IMR-90 (cell line): ENCODE data around the gene MRGPRD. TPM values are rescaled to one million over a fixed set of nuclear protein-coding genes. Genes with fewer than 3 reads are reported as not detected.

Experiments used
- ATAC-seq: fragments of 200-7000 bp; cut with Tn5 transposase; 2 replicates; pipeline ENCODE4 v1.9.1; 2020; ENCODE audit warnings: low read depth, mild to moderate bottlenecking, moderate library complexity
- BruUV-seq: library from RNA; stranded (reverse); fragments of 400-500 nt; replicated peaks from 2 replicates; lab custom pipeline; 2021; lab: Mats Ljungman, UMichigan
- CTCF ChIA-PET: fragments of 300-600 bp; formaldehyde crosslinking; extraction: SDS; loops from one replicate; lab custom pipeline; 2021; ENCODE audit warnings: antibody characterized with exemption; lab: Yijun Ruan, JAX
- POLR2A ChIA-PET: fragments of 300-600 bp; sonication (Branson Sonifier 250); formaldehyde crosslinking; loops from one replicate; lab custom pipeline; 2022; ENCODE audit warnings: antibody characterized with exemption; ENCODE audit not compliant: unreplicated experiment; lab: Charles Lee
- DNase-seq: peaks from one replicate; pipeline ENCODE4 v3.0.0; 2013
- H2AFZ ChIP-seq: replicated peaks from 2 replicates; pipeline ENCODE3; 2013; ENCODE audit warnings: low read length, mild to moderate bottlenecking; ENCODE audit not compliant: poor library complexity
- H2AK5ac ChIP-seq: 2 replicates; pipeline ENCODE4 v1.6.1; 2013; ENCODE audit warnings: low read depth, low read length, inconsistent platforms
- H2AK9ac ChIP-seq: replicated peaks from 2 replicates; pipeline ENCODE3; 2013; ENCODE audit warnings: mild to moderate bottlenecking, low read depth, low read length, moderate library complexity; ENCODE audit not compliant: poor library complexity
- H2BK120ac ChIP-seq: 2 replicates; pipeline ENCODE4 v1.6.1; 2013; ENCODE audit warnings: low read depth, low read length, inconsistent platforms
- H2BK15ac ChIP-seq: 3 replicates; pipeline ENCODE4 v1.6.1; 2013; ENCODE audit warnings: low read depth, low read length, inconsistent platforms
- H2BK20ac ChIP-seq: 2 replicates; pipeline ENCODE4 v1.6.1; 2013; ENCODE audit warnings: low read depth, mild to moderate bottlenecking, inconsistent platforms, low read length, moderate library complexity
- H2BK5ac ChIP-seq: 2 replicates; pipeline ENCODE4 v1.6.1; 2013; ENCODE audit warnings: mild to moderate bottlenecking, low read depth, low read length, inconsistent platforms; ENCODE audit not compliant: poor library complexity, severe bottlenecking
- H3K14ac ChIP-seq: replicated peaks from 2 replicates; pipeline ENCODE4 v1.6.1; 2013; ENCODE audit warnings: low read depth, low read length, inconsistent platforms
- H3K18ac ChIP-seq: 2 replicates; pipeline ENCODE4 v1.6.1; 2013; ENCODE audit warnings: low read depth, low read length, control low read depth
- H3K23ac ChIP-seq: 2 replicates; pipeline ENCODE4 v1.6.1; 2013; ENCODE audit warnings: low read depth, low read length, inconsistent platforms
- H3K27ac ChIP-seq: 2 replicates; pipeline ENCODE4 v1.5.1; 2013; ENCODE audit warnings: mild to moderate bottlenecking, control low read depth, low read length; ENCODE audit not compliant: insufficient read depth
- H3K27me3 ChIP-seq: 2 replicates; pipeline ENCODE4 v1.6.1; 2013; ENCODE audit warnings: low read length; ENCODE audit not compliant: control insufficient read depth, insufficient read depth
- H3K36me3 ChIP-seq: 2 replicates; pipeline ENCODE4 v1.6.1; 2013; ENCODE audit warnings: low read length, mixed read lengths; ENCODE audit not compliant: control insufficient read depth, insufficient read depth
- H3K4ac ChIP-seq: 2 replicates; pipeline ENCODE4 v1.6.1; 2013; ENCODE audit warnings: low read depth, low read length, inconsistent platforms
- H3K4me1 ChIP-seq: 2 replicates; pipeline ENCODE4 v1.6.1; 2013; ENCODE audit warnings: low read length, mixed read lengths; ENCODE audit not compliant: control insufficient read depth, insufficient read depth
- H3K4me2 ChIP-seq: 2 replicates; pipeline ENCODE4 v1.6.1; 2013; ENCODE audit warnings: low read depth, mild to moderate bottlenecking, control low read depth, low read length, moderate library complexity
- H3K4me3 ChIP-seq: 2 replicates; pipeline ENCODE4 v1.5.1; 2013; ENCODE audit warnings: low read depth, mild to moderate bottlenecking, control low read depth, low read length, moderate library complexity; ENCODE audit not compliant: insufficient read depth
- H3K56ac ChIP-seq: 2 replicates; pipeline ENCODE4 v1.6.1; 2013; ENCODE audit warnings: low read length, inconsistent platforms; ENCODE audit not compliant: insufficient read depth; ENCODE audit errors: extremely low read depth
- H3K79me1 ChIP-seq, 2 experiments: 2 replicates each; pipeline ENCODE4 v1.6.1; 2013; ENCODE audit warnings: low read length in 2 of 2, inconsistent platforms in 1 of 2, low read depth in 1 of 2
- H3K9ac ChIP-seq: 2 replicates; pipeline ENCODE4 v1.6.1; 2013; ENCODE audit warnings: low read depth, low read length, control low read depth
- H3K9me1 ChIP-seq: 2 replicates; pipeline ENCODE4 v1.6.1; 2013; ENCODE audit warnings: low read length, inconsistent platforms; ENCODE audit not compliant: insufficient read depth
- H3K9me3 ChIP-seq: 2 replicates; pipeline ENCODE4 v1.6.1; 2013; ENCODE audit warnings: low read length; ENCODE audit not compliant: control insufficient read depth, insufficient read depth
- H4K20me1 ChIP-seq: 2 replicates; pipeline ENCODE4 v1.6.1; 2013; ENCODE audit warnings: low read length, inconsistent platforms; ENCODE audit not compliant: insufficient read depth
- H4K5ac ChIP-seq: 2 replicates; pipeline ENCODE4 v1.6.1; 2013; ENCODE audit warnings: mild to moderate bottlenecking, low read depth, low read length, control low read depth
- H4K8ac ChIP-seq, 2 experiments: 2 replicates each; pipeline ENCODE4 v1.6.1; 2013; ENCODE audit warnings: low read depth in 2 of 2, low read length in 2 of 2, control low read depth in 1 of 2, inconsistent platforms in 1 of 2
- H4K91ac ChIP-seq: 2 replicates; pipeline ENCODE4 v1.6.1; 2013; ENCODE audit warnings: low read depth, low read length, inconsistent platforms; ENCODE audit not compliant: insufficient read depth
- BHLHE40 ChIP-seq: fragments of 150-350 bp; IDR thresholded peaks from 2 replicates; pipeline ENCODE4 v1.6.1; 2016; ENCODE audit warnings: mild to moderate bottlenecking, low read depth, low read length
- CEBPB ChIP-seq: IDR thresholded peaks from 2 replicates; pipeline ENCODE4 v1.6.1; 2012; ENCODE audit warnings: low read depth, low read length, improper control_type of control experiment
- CHD1 ChIP-seq: IDR thresholded peaks from 2 replicates; pipeline ENCODE4 v1.6.1; 2012; ENCODE audit warnings: low read depth, low read length, improper control_type of control experiment
- FOS ChIP-seq: fragments of 150-350 bp; IDR thresholded peaks from 2 replicates; pipeline ENCODE4 v1.6.1; 2016; ENCODE audit warnings: low read depth, low read length
- MAFK ChIP-seq: IDR thresholded peaks from 2 replicates; pipeline ENCODE4 v1.6.1; 2012; ENCODE audit warnings: low read depth, low read length, improper control_type of control experiment
- MAZ ChIP-seq: IDR thresholded peaks from 2 replicates; pipeline ENCODE4 v1.6.1; 2012; ENCODE audit warnings: low read depth, mild to moderate bottlenecking, low read length, improper control_type of control experiment, moderate library complexity, borderline replicate concordance
- MXI1 ChIP-seq: IDR thresholded peaks from 2 replicates; pipeline ENCODE4 v1.6.1; 2012; ENCODE audit warnings: low read depth, mild to moderate bottlenecking, low read length, moderate library complexity, borderline replicate concordance
- NFE2L2 ChIP-seq: fragments of 150-350 bp; IDR thresholded peaks from 2 replicates; pipeline ENCODE4 v1.6.1; 2016; ENCODE audit warnings: low read depth, mild to moderate bottlenecking, low read length
- RAD21 ChIP-seq: IDR thresholded peaks from 2 replicates; pipeline ENCODE4 v1.6.1; 2012; ENCODE audit warnings: low read length, improper control_type of control experiment
- RCOR1 ChIP-seq: IDR thresholded peaks from 2 replicates; pipeline ENCODE4 v1.6.1; 2012; ENCODE audit warnings: mild to moderate bottlenecking, low read length, improper control_type of control experiment; ENCODE audit not compliant: insufficient replicate concordance
- RFX5 ChIP-seq: IDR thresholded peaks from 2 replicates; pipeline ENCODE4 v1.8.0; 2012; ENCODE audit warnings: low read depth, mild to moderate bottlenecking, low read length, moderate library complexity
- SMC3 ChIP-seq: fragments of 150-350 bp; IDR thresholded peaks from 2 replicates; pipeline ENCODE4 v1.6.1; 2016; ENCODE audit warnings: low read depth, mild to moderate bottlenecking, antibody characterized with exemption, low read length, moderate library complexity
- WGBS, 2 experiments: methylation state at CpG; one replicate each; pipeline versions ENCODE4 v1.1.5 to v1.1.7; 2013; ENCODE audit warnings: missing lambda C conversion rate in 2 of 2; ENCODE audit not compliant: insufficient read length in 1 of 2; ENCODE audit errors: extremely low coverage in 2 of 2; 5-methylcytosine and 5-hydroxymethylcytosine counted together
- dilution Hi-C: fragments of 300-500 bp; cut with HindIII; formaldehyde crosslinking; loops from one replicate; pipeline ENCODE4 v1.14.3; 2018; ENCODE audit warnings: low sequenced_read_pairs; ENCODE audit not compliant: unreplicated experiment
- in situ Hi-C: fragments of 300-500 bp; cut with MboI; formaldehyde crosslinking; loops from 3 replicates; pipeline ENCODE4 v1.14.3; 2019; ENCODE audit warnings: low sequenced_read_pairs, inconsistent platforms, mixed read lengths
- intact Hi-C: fragments of 100-400 bp; cut with micrococcal nuclease; formaldehyde crosslinking; loops from 2 replicates; pipeline ENCODE4 v1.10.0; 2022
- polyA plus RNA-seq, 3 experiments: library from polyadenylated mRNA; depleted of rRNA; stranded (reverse); fragments of >200 nt; gene quantifications; 2 replicates each; pipeline ENCODE4 v1.2.3, GENCODE V29; 2012; ENCODE audit warnings: low replicate concordance in 1 of 3
- total RNA-seq: library from RNA; depleted of rRNA; stranded (reverse); fragments of >200 nt; gene quantifications from 2 replicates; pipeline ENCODE4 v1.2.3, GENCODE V29; 2012
- TF ChIP-seq, protein P1 (sequence below): conservative IDR thresholded peaks from 2 replicates; pipeline ENCODE4 v1.5.1; 2012; ENCODE audit warnings: mild to moderate bottlenecking, low read depth, low read length, improper control_type of control experiment
- TF ChIP-seq, protein P2 (sequence below): fragments of 150-350 bp; IDR thresholded peaks from 2 replicates; pipeline ENCODE4 v1.6.1; 2016; ENCODE audit warnings: low read depth, mild to moderate bottlenecking, low read length, moderate library complexity, borderline replicate concordance

Gene MRGPRD
- total and polyA plus RNA-seq, 2 of the 4 experiments (the other 2 are of a cell fraction), result not detected

DNA sequence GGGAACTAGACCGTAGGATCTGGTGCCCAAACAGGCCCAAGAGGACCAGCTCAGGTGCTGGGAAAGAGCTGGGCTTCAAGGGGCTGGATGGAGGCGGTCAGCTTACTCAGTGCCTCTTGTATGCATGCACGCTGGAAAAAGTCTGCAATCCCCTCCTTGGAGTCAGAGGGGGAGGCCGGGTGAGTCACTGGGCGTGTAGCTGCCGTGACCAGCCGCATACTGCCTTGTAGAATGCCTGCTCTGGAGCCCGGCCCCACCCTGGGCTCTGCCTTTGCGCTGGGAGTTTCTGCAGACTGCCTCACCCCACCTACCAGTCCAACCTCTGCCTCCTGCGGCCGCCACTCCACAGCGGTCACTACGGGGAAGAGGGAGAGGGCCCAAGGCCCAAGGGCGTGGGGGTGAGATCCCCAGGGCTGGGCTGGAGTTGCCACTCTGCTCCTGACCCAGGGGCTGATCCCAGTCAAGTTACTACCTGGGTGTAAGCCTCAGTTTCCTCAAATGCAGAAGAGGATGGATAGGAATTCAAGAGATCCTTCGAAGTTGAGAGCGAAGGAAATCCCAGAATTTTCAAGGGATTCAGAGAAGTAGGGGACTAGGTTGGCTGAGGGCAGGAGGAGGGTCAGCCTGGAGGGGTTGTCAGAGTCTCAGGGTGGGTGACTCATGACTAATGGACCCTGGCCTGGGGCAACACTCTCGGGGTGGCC lies 28.1 kb upstream of the MRGPRD start:
- Histone ChIP-seq H3K4ac (peak overlapping the region; percentile 97), H3K18ac (peak overlapping the region; percentile 75), H3K36me3 (peaks cover 33% of the 10 kb centered on the region), H4K91ac (peak overlapping the region; percentile 98), H3K9me3 (no peaks in the 10 kb centered on the region), H3K9me1 (peaks cover 20% of the 10 kb centered on the region), H4K8ac (peak overlapping the region; percentile 77 to 92), H2BK15ac (peak overlapping the region; percentile 92; the same call in 2 of the 3 replicates), H2AK9ac (peak overlapping the region; percentile 98), H3K79me1 (peaks cover 26 to 73% of the 10 kb centered on the region in 2 experiments), H2BK20ac (peak overlapping the region; percentile 89), H3K4me2 (peak overlapping the region; percentile 59), H2BK5ac (peak overlapping the region; percentile 94), H4K5ac (peak overlapping the region; percentile 86), H2AK5ac (peak overlapping the region; percentile 100), H3K4me1 (peaks cover 38% of the 10 kb centered on the region), H3K14ac (peak overlapping the region; percentile 88), H3K9ac (peak overlapping the region; percentile 62), H3K27me3 (no peaks in the 10 kb centered on the region), H3K23ac (peak overlapping the region; percentile 95), H3K27ac (peak overlapping the region; percentile 90), H3K4me3 (no peak overlapping the region), H2AFZ (peak overlapping the region; percentile 67), H4K20me1 (peaks cover 8% of the 10 kb centered on the region), H2BK120ac (peak overlapping the region; percentile 92), H3K56ac (peak overlapping the region; percentile 85)
- DNase-seq (peak; percentile 99), ATAC-seq (peak; percentile 59)
- no TSS peak for BruUV-seq
- intact Hi-C loops (no loop called here), in situ Hi-C loops (loop anchor here (5.0 kb wide), 1 partner anchor 73 kb away; no protein-coding TSS in a partner anchor), dilution Hi-C loops (no loop called here)
- ChIA-PET CTCF (interaction anchor here (0.6 to 0.7 kb wide), 2 partner anchors 36 to 865 kb away, joined by 3 read pairs; no protein-coding TSS in a partner anchor), POLR2A (interaction anchor here (0.6 to 1.7 kb wide), 3 partner anchors 40 to 435 kb away, joined by 3 to 11 read pairs (median 6); partner anchors contain the start of gene TPCN2)
- WGBS, 2 experiments, result 36% methylated on average over 6 of the region's 17 CpGs; no CpG with 5 or more reads in 1 of the 2 experiments
- TF ChIP-seq FOS (peak; percentile 93), RAD21 (no peak), RCOR1 (peak; percentile 66), NFE2L2 (no peak), RFX5 (no peak), MXI1 (peak; percentile 80; the same call in 1 of the 2 replicates), SMC3 (no peak), MAZ (peak; percentile 95), CHD1 (no peak), CEBPB (peak; percentile 67), BHLHE40 (peak; percentile 78), MAFK (no peak)
- TF ChIP-seq, protein P1, sequence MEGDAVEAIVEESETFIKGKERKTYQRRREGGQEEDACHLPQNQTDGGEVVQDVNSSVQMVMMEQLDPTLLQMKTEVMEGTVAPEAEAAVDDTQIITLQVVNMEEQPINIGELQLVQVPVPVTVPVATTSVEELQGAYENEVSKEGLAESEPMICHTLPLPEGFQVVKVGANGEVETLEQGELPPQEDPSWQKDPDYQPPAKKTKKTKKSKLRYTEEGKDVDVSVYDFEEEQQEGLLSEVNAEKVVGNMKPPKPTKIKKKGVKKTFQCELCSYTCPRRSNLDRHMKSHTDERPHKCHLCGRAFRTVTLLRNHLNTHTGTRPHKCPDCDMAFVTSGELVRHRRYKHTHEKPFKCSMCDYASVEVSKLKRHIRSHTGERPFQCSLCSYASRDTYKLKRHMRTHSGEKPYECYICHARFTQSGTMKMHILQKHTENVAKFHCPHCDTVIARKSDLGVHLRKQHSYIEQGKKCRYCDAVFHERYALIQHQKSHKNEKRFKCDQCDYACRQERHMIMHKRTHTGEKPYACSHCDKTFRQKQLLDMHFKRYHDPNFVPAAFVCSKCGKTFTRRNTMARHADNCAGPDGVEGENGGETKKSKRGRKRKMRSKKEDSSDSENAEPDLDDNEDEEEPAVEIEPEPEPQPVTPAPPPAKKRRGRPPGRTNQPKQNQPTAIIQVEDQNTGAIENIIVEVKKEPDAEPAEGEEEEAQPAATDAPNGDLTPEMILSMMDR, result no peak
- TF ChIP-seq, protein P2, sequence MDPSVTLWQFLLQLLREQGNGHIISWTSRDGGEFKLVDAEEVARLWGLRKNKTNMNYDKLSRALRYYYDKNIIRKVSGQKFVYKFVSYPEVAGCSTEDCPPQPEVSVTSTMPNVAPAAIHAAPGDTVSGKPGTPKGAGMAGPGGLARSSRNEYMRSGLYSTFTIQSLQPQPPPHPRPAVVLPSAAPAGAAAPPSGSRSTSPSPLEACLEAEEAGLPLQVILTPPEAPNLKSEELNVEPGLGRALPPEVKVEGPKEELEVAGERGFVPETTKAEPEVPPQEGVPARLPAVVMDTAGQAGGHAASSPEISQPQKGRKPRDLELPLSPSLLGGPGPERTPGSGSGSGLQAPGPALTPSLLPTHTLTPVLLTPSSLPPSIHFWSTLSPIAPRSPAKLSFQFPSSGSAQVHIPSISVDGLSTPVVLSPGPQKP, result no peak
